NOMO-1 (cell line): ENCODE results near the gene SH3D21.

Experiments used
- DNase-seq, 2 experiments: peaks; one replicate each; lab custom pipeline; 2025; ENCODE audit not compliant: unreplicated experiment in 2 of 2; lab: John Stamatoyannopoulos, UW

The SH3D21 gene

GRCh38 chr1:36354486-36354885, 48.3 kb downstream of the SH3D21 start:
- DNase-seq: no peak

DNA sequence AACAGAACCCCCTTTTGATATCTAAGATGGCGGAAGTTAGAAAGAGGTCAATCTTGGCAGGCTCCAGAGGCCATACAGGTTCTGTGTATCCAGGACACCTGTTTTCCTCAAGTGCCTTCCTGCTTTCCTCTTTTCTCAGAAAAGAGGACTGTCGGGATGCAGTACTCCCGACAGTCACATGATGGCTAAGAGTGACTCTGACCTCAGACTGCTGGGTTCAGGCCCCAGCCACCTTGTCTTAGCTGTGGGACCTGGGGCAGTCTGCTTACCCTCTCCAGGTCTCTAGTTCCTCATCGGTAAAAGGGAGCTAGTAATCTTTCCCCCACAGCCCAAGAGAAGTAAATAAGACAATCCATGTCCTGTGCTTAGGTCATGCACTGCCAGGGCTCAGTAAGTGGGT, 49.6 kb downstream of the SH3D21 start:
- DNase-seq: no peak

DNA sequence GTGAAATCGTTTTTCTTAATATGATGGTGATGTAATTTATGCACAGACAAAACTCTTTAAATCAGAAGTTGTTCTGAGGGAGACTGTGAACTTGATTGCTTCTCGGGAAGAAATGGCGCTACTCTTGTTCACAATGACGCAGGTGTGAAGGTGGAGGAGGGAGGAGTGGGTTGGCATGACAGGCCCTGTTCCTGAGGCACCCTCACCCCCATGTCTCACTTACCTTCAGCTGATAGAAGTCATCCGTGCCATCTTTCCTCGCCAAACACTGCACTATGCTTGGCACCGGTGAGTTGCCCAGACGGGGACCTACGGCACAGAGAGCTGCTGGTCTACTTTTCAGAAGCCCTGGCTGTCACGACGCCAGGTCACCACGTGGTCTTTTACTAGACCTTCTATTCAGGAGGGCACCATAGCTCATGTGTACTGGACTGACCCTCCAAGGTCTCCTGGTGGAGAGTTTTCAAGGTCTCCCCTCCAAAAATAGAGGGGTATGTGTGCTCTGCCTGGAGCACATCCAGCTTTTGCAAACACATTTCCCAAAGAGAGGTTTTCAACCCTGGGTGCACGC, 52.4 kb downstream of the SH3D21 start:
- no peak for DNase-seq

DNA sequence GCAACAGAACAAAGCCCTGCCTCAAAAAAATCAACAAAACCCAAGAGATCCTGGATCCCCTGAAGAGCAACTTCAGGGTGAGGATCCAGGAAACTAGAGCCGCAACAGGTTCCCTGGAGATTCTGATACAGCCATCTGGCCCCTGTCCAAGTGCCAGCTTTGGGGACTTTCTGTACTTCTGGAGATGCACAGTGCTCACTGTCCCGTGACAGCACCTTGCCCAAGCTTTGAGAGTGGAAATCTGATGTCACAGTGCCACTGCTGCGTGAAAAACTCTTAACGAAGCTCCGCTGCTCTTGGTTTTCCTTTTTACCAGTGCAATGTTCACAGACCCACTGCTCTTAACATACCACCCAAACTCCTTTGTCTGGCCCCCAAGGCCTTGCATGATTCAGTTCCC, 53.2 kb downstream of the SH3D21 start:
- no peak for DNase-seq

- DNase-seq: no peak
These were observed 53.9 kb downstream of the SH3D21 start for GRCh38 chr1:36359911-36360550.

- DNase-seq: peak in 1 of 2 experiments; percentile 12
These were observed 59.2 kb downstream of the SH3D21 start for GRCh38 chr1:36365381-36365780.

DNA sequence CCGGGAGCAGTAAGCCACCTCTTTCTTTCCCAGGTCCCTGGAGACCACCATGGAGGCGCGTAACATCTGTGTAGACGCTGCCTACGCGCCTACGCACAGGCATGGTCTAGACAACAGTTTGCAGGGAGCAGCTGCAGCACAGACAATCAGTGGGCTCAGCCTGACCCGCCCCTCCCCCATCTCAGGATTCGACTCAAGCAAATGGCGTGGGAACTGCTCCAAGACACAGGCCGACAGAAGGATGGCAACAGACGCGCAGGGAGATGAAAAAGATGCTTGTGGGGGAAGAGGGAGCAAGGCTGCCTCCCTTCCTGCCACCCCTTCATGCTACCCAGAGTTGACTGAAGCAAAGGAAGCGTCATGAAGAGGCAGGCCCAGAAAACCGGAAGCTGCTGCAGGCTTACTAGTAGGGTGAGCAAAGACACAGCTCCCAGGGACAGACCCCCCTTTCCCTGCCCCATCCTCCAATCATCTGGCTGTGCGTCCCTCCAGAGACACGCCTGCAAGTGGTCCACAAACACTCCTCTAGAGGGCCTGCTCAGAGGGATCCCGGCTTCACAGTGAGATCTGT, 60.0 kb downstream of the SH3D21 start:
- no peak for DNase-seq

DNA sequence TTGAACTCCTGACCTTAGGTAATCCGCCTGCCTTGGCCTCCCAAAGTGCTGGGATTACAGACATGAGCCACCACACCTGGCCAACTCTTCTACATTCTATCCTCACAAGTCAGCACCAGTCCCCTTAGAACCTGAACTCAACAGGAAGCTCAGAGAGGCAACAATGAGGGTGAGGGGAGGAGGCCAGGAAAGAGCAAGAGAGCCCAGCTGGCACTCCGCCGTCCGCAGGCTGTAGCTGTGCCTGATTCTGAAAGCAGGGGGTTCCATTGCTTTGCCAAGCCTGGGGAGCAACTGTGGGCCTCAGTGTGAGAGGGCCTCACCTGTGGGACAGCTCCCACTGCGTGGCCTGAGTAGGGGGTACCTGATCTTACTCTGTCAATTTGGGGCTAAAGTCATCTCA, 60.9 kb downstream of the SH3D21 start:
- DNase-seq: no peak

- no peak for DNase-seq
These were observed 61.6 kb downstream of the SH3D21 start for GRCh38 chr1:36367798-36368197.

- DNase-seq: peak; percentile 50 to 55
These were observed 63.1 kb downstream of the SH3D21 start for GRCh38 chr1:36369061-36369861.
